ENCODE measurements around the gene EZH2.
A peak's percentile ranks its signal among the peaks of the same experiment; 100 is the strongest.

Gene EZH2

DNA sequence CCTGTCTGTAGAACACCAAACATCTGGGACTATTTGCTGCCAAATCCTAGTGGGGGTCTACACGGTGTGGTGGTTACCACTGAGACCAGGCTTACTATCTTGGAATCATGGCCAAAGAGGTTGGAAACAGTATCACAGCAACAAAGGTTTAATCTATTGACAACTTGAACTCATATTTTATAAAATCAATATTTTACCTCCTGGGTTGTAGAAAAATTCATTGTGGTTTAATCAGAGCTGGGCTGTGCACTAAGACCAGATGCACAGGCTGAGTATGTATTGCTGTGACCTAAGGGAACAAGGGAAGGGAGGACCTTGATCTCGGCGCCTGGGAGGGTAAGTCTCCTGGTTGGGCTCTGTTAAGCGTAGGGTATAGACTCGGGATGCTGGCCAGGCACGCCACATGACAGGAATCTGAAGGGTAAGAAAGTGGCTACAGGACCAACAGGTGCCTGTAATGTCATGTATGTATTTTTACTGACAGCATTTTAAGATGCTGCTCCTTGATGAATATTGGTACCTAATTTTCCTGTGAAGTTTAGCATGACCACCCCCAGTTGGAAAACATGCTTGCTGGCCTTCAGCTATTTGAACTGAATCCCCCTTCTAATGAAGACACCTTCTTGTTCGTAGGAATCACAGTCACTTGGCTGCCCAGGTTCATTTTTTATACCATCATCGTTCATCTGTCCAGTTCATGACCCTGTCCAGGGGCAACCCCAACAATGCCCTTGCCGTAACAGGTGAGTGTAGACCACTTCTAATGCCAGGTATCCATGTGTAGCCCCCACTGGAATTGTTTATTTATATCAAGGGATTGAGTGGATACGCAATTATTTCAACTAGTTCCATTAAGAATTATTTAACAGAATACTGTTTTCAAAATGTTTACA is 79.5 kb downstream of the EZH2 start:
- no peak for DNase-seq

- DNase-seq: no peak
These were observed 81.0 kb downstream of the EZH2 start for GRCh38 chr7:148803094-148803493.

DNA sequence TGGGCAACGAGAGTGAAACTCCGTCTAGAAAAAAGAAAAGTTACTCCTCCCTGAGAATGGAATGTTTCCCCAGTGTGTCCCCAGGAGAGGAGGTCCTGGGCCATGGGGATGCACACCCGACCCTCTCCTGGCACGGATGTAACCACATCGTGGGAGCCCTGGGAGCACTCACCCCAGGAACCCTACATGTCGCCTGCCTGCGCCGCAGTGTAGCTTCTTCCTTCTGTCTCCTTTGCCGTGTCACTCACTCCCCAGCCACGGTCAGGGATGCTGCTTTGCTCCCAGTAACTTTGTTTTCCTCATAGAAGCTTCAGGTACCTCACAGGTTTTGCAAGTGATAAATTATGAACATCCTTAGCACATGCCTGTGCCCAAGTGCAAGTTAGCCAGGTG is 82.0 kb downstream of the EZH2 start:
- no peak for DNase-seq

- DNase-seq: no peak
These were observed 83.4 kb downstream of the EZH2 start for GRCh38 chr7:148800677-148801076.

DNA sequence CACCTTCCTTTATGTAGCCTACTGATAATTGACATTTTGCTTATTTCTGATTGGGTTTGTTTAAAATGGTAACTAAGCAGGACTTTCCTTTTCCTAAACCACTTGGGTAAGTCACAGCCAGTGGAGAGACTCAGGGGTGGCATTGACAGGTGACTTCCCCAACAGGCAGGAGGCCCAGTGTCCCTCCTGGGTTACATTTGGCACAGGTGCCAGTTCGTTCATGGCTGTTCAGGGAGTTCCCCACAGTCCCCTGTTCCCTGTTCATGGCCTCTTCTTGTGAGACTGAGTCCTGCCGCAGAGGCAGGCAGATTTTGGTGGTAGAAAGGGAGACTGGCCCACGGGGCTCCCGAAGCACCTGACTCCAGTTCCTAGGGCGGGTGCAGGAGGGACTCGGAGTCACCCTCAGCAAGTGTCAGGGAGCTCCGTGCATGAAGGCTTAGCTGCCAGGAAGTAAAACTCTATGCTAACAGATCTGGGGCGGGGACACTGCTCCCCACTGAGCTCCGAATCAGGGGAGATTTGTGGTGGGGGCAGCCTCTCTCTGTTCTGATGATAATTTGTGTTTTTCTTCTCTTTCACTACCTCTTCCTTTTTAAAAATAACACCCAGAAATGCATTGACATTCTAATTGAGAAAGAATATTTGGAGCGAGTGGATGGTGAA is 84.1 kb downstream of the EZH2 start:
- DNase-seq: no peak

GRCh38 chr7:148796841-148797240 is 87.2 kb downstream of the EZH2 start:
- DNase-seq: no peak

DNA sequence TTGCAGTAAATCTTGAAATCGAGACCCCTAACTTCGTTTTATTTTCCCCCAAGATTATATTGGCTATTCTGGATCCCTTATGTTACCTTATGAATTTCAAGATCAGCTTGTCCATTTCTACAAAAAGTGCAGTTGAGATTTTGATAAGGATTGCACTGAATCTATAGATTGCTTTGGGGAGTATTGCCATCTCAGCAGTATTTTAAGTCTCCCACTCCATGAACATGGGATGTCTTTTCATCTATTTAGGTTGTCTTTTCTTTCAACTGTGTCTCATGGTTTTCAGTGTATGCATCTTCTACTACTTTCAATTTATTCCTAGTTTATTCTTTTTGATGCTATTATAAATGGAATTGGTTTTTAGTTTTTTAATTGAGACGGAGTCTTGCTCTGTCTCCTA is 89.6 kb downstream of the EZH2 start:
- DNase-seq: no peak

DNA sequence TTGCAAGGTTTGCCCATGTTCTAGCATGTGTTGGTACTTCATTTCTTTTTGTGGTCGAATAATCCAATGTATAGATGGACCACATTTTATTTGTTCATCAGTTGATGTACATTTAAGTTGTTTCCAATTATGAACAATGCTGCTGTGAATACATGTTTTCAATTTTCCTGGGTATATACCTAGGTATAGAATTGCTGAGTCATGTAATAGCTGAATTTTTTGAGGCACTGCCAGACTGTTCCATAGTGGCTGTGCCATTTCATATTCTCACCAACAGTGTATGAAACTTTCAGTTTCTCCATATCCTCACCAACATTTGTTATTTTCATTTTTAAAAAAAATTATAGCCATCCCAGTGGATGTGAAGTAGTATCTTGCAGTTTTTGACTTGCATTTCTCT is 90.5 kb downstream of the EZH2 start:
- DNase-seq: no peak

DNA sequence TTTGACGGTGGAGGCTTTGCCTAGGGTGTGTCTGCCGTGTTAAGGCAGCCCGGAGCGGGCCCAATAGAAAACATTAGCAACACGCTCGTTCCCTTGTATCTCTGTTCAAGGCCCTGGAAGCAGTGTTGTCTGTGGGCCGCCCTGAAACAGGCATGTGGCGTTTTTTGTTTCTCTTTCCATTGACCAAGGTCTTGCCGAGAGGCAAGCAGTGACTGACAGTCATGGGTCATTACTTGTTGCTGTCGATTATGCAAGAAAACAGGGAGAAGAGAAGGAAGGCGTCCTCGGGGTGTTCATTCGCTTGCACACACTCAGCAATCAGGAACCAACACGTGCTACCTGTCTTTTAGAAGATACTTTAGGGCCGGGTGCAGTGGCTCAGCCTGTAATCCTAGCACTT is 92.5 kb downstream of the EZH2 start:
- no peak for DNase-seq

DNA sequence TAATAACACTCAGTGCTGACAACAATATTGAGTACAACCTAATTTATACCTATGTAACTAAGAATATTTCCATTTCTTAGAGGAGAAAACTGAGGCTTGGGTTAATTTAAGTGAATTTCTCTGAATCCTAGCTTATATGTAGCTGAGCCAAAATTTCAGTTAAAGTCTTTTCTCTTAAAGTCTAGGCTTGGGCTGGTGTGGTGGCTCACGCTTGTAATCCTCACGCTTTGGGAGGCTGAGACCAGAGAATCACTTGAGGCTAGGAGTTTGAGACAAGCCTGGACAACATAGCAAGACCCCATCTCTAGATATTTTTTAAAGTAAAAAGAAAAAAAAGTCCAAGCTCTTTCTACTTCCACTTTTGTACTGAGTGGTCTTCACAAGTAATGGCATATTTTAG is 93.2 kb downstream of the EZH2 start:
- DNase-seq: no peak

- DNase-seq: no peak
These were observed 93.9 kb downstream of the EZH2 start for GRCh38 chr7:148790131-148790726.

GRCh38 chr7:148789220-148789619 is 94.9 kb downstream of the EZH2 start:
- DNase-seq: no peak

GRCh38 chr7:148787571-148788295 is 96.4 kb downstream of the EZH2 start:
- DNase-seq: no peak

DNA sequence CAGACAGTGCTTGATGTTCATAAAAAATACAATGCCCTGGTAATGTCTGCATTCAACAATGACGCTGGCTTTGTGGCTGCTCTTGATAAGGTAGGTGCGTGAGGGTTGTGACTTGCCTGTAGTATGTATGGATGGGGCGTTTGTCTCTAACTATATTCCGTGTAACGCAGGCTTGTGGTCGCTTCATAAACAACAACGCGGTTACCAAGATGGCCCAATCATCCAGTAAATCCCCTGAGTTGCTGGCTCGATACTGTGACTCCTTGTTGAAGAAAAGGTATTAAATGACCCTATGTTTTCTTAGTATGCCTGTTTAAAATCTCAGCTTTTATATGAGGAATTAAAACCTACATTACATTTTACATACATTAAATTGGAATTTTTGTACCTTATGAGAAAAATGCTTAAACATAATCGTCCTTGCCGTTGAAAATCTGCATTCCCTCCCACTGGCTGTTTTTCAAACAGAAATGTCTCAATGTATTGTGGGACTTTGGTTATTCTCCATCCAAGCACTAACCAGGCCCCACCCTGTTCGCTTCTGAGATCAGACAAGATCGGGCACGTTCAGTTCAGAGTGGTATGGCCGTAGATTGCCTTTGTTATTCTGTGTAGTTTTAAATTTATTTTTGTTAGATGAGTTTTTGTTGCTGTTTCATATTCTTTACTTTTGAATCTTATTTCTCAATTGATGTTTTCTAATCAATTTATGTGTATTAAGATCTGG is 100.1 kb downstream of the EZH2 start:
- DNase-seq: no peak

DNA sequence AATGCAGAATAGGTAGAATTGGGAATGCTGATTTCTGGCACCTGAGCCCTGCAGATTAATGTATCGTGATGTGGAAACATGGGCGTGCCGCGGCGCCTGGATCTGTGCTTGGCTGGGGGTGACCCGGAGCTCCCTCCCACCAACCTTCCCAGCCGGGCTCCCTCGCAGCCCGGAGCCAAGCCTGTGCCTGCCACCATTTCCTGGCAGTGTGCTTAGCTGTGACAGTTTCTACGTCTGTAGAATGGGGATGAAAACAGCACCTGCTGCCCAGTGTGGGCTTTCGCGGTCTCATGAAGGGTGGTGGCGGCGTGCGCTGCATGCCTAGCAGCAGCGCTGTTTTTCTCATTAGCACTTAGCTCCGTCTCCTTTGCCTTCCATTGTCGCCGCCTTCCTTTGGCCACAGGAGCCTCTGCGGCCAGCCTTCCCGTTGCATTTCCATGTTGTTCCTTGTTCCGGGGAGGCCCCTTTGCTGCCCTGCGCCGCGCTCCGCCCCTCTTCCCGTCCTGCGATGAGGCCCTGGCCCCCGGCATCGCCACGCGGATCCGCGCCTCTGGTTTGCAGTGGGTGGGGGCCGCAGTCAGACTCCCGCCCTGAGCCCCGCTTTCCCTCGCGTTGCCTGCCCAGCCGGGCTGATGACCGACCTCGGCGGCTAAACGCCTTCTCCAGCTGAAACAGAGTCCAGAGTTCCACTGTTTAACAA is 101.2 kb downstream of the EZH2 start:
- no peak for DNase-seq

GRCh38 chr7:148774471-148774870 is 109.6 kb downstream of the EZH2 start:
- no peak for DNase-seq

DNA sequence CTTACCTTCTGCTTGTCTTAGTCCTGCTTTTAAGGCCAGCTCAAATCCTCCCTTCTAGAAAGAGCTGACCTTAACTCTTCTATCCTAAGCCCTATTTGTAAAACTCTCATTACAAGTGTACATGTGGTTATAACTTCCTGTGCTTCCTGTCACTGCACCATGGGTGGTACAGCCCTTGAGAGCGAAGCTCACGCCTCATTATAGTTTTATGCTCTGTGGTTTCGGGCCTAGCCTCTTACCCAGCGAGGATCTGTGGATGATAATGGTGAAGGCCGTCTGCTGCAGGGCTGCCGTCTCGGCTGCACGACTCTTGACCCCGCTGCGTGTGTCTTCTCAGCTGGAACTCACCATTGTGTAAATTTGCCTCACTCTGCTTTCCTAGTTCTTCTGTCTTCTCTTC is 110.8 kb downstream of the EZH2 start:
- peak; percentile 67 for DNase-seq

GRCh38 chr7:148772297-148773089 is 111.6 kb downstream of the EZH2 start:
- DNase-seq: no peak

DNA sequence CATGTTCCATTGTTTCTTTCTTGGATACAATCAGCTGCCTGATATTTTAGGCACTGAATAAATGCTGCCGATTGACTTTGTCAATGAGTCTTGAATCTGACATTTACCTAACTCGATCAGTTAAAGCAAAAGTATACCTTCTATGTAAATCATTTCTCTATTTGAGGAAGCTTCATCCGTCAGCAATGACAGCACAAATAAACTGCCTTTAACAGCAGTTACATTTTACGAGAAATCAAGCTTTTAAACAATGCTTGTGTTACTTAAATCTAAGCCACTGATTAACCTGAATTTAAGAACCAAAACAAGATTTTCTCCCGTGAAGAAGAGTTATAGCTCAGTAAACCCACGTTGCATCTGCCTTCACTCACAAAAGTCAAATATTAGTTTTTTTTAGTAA is 114.1 kb downstream of the EZH2 start:
- DNase-seq: no peak

- DNase-seq: no peak
These were observed 120.5 kb downstream of the EZH2 start for GRCh38 chr7:148763622-148764021.
